GM19025 (cell line): ENCODE data around the gene ABCC8.

Experiments used
- ATAC-seq: cut with Tn5 transposase; IDR thresholded peaks from one replicate; pipeline ENCODE4 v1.9.1; 2021; ENCODE audit warnings: mild to moderate bottlenecking, low read depth, moderate library complexity; ENCODE audit not compliant: unreplicated experiment

Gene ABCC8

GRCh38 chr11:17506314-17506713 lies 29.7 kb upstream of the ABCC8 start:
- no peak for ATAC-seq

GRCh38 chr11:17505146-17505545 lies 28.5 kb upstream of the ABCC8 start:
- ATAC-seq: no peak

GRCh38 chr11:17504330-17505107 lies 27.9 kb upstream of the ABCC8 start:
- ATAC-seq: no peak

GRCh38 chr11:17502630-17503029 lies 26.0 kb upstream of the ABCC8 start:
- ATAC-seq: no peak

GRCh38 chr11:17500673-17501072 lies 24.0 kb upstream of the ABCC8 start:
- no peak for ATAC-seq

GRCh38 chr11:17498475-17498874 lies 21.8 kb upstream of the ABCC8 start:
- ATAC-seq: no peak

GRCh38 chr11:17498058-17498457 lies 21.4 kb upstream of the ABCC8 start:
- no peak for ATAC-seq

GRCh38 chr11:17496406-17496805 lies 19.8 kb upstream of the ABCC8 start:
- ATAC-seq: no peak

- ATAC-seq: no peak
These were observed 17.4 kb upstream of the ABCC8 start for GRCh38 chr11:17494019-17494418.

GRCh38 chr11:17490938-17491337 lies 14.3 kb upstream of the ABCC8 start:
- no peak for ATAC-seq

- ATAC-seq: no peak
These were observed 13.6 kb upstream of the ABCC8 start for GRCh38 chr11:17490232-17490631.

- ATAC-seq: no peak
These were observed 13.1 kb upstream of the ABCC8 start for GRCh38 chr11:17489751-17490150.

GRCh38 chr11:17488563-17488962 lies 11.9 kb upstream of the ABCC8 start:
- no peak for ATAC-seq

- no peak for ATAC-seq
These were observed 10.0 kb upstream of the ABCC8 start for GRCh38 chr11:17486646-17487045.

GRCh38 chr11:17483505-17483904 lies 6.9 kb upstream of the ABCC8 start:
- ATAC-seq: no peak

- ATAC-seq: no peak
These were observed 5.3 kb upstream of the ABCC8 start for GRCh38 chr11:17481905-17482304.

- no peak for ATAC-seq
These were observed 2.9 kb upstream of the ABCC8 start for GRCh38 chr11:17479284-17480214.

- ATAC-seq: no peak
These were observed 1.4 kb upstream of the ABCC8 start for GRCh38 chr11:17478070-17478469.

GRCh38 chr11:17477361-17477760 lies 716 bp upstream of the ABCC8 start:
- no peak for ATAC-seq

GRCh38 chr11:17477084-17477333 lies 364 bp upstream of the ABCC8 start:
- ATAC-seq: no peak

- no peak for ATAC-seq
These were observed 854 bp downstream of the ABCC8 start for GRCh38 chr11:17475666-17476316.
